HG03460 (cell line): ENCODE measurements around the gene MAFG.

ENCODE experiments used
- ATAC-seq: cut with Tn5 transposase; IDR thresholded peaks from one replicate; pipeline ENCODE4 v1.9.1; 2021; ENCODE audit not compliant: unreplicated experiment

MAFG gene

DNA sequence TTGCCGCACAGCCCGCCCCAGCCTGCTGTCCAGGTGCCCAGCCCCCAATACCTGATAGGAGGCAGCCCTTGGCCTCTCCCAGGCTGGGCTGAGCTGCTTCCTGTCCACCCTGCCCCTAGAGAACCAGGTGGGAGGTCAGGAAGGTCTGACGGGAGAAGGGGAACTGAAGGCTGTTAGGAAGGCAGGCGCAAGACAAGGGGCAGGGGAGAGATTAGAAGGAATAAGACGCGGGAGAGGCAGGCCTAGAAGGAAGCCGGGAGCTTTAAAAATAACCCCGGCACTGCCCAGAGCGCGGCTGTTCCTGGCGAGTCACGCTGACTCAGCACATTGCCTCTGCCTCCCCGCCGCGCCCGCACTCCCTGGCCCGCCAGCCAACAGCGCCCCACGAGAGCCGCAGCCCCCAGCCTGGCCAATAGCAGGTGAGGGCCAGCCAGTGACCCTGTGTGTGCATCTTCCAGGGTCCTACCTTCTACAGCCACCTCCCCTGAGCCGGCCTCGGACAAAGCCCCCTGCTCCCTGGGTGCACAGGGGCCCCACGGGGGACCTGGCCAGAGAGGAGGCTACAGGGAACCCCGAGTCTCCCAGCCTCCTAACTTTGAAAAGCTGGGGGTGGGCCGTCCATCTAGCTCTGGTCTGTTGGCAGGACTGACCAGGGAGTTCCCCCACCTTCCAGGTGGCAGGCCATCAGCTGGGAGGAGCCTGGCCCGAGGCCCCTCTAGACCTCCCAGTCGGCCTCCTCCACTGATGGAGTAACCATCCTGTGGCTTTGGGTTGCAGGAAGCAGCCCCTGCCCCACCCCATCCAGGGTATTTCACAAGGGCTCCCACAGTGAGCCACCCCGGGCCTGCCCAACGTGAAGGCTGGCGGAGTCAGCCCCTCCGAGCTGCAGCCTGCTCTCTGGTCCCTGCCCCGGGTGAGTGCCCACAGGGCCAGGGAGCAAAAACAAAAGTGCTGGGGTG, 4.0 kb downstream of the MAFG start:
- no peak for ATAC-seq

GRCh38 chr17:81922566-81923301, 4.8 kb downstream of the MAFG start:
- no peak for ATAC-seq

DNA sequence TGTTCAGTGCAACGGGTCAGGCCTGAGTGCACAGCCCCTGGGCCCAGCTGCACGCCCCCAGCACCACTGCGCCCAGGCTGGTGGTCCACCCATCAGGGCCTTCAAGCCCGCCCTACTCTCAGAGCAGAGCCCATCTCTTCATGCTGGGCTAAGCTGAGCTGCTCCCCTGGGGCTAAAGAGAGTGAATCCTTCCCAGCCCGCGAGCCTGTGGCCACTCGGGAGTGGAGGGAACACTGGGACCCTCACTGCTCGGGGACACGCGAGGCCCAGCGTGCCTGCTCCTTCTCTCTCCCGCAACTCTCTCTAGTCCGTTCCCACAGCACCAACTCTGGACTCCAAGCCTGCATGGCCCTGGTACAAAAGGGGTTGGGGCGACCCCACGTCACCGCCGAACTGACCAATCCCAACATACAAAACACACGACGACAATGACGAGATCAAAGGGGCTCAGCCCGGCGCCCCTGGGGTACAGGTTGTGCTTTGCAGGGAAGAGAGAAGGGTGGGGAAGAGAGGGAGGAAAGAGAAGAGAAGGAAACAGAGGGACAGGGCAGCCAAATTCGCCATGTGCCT, 5.5 kb downstream of the MAFG start:
- ATAC-seq: no peak

DNA sequence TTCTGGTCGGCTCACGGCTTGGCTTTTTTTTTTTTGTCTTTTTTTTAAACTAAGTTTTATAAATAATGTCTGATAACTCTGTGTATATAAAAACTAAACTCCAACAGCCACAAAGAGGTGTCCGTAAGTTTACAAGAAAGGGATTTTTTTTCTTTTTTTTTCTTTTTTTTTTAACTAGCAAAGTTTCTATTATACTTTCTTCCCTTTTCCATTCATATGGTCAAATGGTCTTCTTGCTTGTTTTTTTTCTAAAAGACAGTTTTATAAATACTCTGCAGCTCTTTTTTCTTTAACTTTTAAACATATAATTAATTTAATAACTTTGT, 6.0 kb downstream of the MAFG start:
- ATAC-seq: no peak

- no peak for ATAC-seq
Measured at GRCh38 chr17:81920612-81921536, 6.7 kb downstream of the MAFG start.

GRCh38 chr17:81918832-81919545, 8.5 kb downstream of the MAFG start:
- ATAC-seq: no peak

- peak; percentile 14 for ATAC-seq
Measured at GRCh38 chr17:81918333-81918669, 9.2 kb downstream of the MAFG start.

DNA sequence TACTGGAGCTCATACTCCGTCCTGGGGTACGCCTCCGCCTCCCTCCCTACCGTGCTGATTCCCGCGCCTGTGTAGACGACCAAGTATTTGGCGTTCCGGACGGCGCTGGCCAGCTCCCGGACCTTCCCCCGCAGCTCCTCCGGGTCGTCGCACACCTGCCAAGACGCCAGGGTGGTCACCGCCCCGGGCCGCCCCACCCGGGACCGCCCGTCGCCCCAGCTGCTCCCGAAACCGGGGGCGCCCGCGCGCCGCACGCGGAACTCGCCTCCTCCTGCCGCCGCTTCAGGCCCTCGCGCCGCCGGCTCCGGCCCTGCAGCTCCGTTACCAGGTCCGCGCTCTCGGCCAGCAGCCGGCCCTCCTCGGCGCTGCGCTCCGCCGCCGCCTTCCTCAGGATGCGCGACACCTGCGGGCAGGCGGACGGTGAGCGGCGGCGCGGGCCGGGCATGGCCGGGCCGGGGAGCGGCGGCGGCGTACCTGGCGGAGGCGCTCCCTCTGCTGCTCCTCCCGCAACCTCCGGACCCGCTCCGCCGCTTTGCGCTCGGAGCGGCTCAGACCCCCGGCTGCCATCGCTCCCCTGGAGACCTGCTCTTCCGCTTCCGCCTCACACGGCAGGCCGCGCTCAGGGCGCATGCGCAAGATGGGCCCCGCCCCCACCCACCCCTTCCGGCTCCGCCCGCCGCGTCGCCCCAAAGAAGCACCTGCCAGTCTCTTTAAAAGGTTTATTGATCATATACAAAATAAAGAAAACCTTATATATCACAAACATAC, 9.8 kb downstream of the MAFG start, which contains the start of gene SIRT7:
TSS of gene SIRT7 (minus strand) at position 612 of the 768 bp plus-strand sequence. CDS start at position 567, 45 bp downstream.
- ATAC-seq: peak; percentile 59

DNA sequence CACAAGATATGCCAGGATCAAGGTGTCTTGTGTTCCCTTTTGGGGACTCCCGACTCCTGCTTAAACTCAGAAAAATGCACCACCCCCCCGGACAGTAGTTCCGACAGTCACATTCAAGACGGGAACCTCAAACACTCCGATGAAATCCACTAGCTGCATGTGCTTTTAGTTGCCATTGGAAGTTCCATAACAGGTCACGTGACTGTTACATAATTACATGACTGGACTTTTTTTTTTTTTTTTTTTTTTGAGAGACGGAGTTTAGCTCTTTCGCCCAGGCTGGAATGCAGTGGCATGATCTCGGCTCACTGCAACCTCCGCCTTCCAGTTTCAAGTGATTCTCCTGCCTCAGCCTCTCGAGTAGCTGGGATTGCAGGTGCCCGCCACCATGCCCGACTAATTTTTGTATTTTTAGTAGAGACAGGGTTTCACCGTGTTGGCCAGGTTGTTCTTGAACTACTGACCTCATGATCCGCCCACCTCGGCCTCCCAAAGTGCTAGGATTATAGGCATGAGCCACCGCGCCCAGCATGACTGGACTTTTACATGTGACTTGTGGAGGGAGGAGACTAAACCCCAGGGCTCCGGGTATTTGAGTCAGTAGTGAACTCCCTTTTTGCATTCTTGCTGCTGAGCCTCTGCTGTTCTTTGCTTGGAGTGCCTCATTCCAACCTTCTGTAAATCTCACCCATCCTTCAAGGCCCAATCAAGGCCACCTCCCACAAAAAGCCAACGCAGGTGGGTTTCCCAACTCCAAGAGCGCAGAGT, 11.1 kb downstream of the MAFG start:
- ATAC-seq: no peak

DNA sequence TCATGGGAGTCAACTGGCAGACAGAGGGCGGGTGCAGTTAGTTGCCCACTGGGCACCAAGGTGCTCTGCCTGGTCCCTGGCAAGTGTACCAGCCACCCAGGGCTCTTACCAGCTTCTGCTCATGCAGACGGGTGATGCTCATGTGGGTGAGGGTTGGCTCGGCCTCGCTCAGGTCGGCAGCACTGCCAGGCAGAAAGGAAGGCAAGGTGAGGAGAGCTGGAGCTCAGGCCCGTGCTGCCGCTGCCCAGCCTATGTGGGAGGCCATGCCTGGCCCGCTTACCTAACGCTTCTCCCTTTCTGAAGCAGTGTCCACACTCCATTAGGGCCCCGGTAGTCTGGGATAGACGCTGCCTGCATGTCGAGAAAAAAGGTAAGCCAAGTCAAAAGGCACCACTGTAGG, 12.2 kb downstream of the MAFG start:
- ATAC-seq: no peak

DNA sequence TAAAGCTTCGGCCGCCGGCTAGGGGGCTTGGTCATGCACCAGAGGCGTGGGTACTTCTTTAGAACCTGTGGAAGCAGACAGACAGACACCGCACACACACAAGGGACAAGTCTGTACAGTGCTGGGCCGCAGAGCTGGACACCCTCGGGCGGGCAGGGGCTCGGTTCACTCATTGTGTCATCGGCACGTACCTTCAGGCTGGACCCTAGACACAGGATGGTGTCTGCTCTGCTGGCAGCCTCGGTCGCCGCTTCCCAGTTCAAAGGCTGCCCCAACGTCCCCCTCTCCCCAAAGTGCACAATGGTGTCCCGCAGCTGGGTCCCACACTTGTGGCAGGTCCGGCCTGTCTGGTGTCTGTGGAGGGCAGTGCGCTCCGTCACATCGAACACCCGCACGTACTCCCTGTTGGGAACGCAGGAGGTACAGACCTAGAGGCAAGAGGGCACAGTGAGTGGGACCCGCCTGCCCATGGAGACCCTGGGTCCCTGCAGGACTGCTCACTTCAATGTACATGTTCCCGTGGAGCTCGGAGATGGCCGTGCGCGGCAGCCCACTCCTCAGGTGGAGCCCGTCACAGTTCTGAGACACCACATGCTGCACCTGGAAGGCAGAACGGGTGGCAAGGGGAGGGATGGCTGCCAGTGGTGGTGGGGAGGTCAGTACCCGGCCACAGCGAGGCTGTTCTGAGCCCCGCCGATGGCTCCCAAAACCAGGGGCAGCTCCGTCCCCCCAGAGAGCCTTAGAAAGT, 13.3 kb downstream of the MAFG start:
- no peak for ATAC-seq

DNA sequence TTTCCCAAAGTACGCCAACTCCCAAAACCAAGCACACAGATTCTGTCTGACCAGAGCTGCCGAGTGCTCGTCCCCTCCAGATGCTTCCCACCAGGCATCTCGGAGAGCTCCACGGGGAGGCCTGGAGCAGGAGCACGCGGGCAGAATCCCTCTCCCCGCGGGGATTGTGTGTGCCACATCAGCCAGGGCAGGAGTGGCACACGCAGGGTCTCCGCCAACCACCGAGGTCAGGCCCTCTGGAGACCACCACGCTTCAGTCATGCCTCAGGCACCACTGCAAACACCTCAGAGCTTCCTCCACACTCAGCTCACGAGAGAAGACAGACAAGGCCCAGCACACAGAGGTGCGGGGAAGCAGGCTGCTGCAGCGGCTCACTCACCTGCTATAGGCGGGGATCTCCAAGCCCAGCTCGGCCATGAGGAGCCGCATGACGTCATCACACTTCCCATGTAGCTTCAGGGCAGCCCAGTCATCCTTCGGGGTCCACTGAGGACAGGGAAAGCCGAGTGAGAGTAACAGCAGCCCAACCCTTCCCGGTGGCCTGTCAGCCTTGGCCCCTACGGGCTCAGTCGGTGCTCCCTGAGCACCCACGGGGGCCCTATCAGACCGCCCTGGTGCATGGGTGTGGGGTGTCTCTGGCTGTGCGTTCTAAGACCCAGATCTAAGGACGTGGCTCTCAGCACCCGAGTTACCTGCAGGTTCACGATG, 14.0 kb downstream of the MAFG start:
- no peak for ATAC-seq

DNA sequence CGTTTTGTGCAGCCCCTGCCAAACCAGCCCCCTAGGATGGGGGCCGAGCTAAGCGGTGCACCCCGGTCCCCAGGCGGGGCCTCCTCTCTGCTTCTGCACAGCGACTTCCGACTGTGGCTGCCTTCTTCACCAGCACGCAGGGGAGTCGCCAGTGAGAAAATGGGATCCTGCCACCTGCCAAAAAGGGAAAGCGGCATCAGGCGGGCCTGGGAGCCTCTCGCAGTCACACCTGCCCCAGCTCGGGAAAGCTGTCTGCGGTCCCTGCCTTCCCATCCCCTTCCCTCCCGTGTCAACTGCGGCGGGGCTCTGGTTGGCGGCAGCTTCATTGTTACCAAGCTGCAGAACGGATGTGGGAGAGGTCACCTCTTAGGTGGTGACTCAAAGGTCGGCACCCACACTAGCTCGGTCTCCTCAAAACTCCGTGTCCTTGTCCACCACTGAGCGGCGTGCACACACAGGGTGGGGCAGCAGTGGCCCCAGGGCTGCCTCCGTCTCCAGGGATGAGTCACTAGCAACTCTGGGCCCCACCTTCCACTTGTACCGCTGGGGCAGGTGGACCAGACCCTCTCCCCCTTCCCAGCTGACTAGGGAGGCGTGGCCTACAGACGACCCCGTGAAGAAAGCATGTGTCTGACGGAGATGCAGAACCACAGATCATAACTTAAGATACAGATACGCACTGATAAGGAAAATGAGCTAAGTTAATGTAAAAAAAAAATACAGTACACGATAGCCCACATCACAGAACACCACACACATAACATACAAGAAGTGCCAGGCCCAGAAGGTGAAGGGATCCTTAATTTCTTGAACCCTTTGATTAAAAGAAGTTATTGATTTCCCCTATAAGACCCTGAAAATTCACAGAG, 14.9 kb downstream of the MAFG start:
- ATAC-seq: no peak

- ATAC-seq: no peak
Measured at GRCh38 chr17:81911969-81912368, 15.6 kb downstream of the MAFG start.

GRCh38 chr17:81911277-81911961, 16.1 kb downstream of the MAFG start, which contains the start of gene PCYT2:
PCYT2 (minus strand) TSS chr17:81911399; CDS start chr17:81911355, 44 bp downstream.
- ATAC-seq: peak; percentile 53

- ATAC-seq: peak; percentile 21
Measured at GRCh38 chr17:81910840-81911276, 16.7 kb downstream of the MAFG start.
